HG03354 (cell line): ENCODE data around the gene PRR5.

Experiments used
- ATAC-seq: cut with Tn5 transposase; IDR thresholded peaks from one replicate; pipeline ENCODE4 v1.9.1; 2021; ENCODE audit warnings: mild to moderate bottlenecking; ENCODE audit not compliant: unreplicated experiment, poor library complexity, severe bottlenecking

Gene PRR5

GRCh38 chr22:44689915-44690524 is 12.0 kb upstream of the PRR5 start:
- no peak for ATAC-seq

DNA sequence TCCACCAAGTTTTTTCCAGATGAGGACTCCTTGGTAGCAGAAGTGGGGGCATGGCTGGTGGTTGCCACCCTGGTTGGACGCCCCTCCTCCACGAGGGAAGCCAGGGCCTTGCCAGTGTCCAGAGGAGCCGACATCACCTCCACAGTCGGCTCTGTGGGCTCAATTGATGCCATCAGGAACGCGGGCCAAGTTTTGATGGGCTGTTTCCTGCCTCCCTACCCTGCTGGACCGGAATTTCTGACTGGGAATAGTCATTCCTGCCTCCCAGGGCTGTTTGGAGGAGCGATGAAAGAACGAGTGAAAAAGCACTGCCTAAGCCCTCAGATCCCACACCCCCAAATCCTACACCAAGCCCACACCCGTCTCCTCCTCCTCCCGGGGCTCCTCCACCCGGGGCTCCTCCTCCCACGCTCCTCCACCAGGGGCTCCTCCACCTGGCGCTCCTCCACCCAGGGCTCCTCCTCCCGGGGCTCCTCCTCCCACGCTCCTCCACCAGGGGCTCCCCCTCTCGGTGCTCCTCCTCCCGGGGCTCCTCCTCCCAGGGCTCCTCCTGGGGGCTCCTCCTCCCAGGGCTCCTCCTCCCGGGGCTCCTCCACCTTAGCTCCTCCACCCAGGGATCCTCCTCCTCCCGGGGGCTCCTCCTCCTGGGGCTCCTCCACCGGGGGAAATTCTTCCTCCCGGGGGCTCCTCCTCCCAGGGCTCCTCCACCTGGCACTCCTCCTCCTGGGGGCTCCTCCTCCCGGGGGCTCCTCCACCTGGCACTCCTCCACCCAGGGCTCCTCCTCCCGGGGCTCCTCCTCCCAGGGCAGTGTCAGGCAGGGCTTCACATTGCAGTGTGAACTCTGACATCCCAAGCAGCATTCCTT is 10.0 kb upstream of the PRR5 start:
- no peak for ATAC-seq

- no peak for ATAC-seq
Observed at GRCh38 chr22:44692662-44693007, 9.4 kb upstream of the PRR5 start.

- no peak for ATAC-seq
Observed at GRCh38 chr22:44693145-44693544, 8.9 kb upstream of the PRR5 start.

DNA sequence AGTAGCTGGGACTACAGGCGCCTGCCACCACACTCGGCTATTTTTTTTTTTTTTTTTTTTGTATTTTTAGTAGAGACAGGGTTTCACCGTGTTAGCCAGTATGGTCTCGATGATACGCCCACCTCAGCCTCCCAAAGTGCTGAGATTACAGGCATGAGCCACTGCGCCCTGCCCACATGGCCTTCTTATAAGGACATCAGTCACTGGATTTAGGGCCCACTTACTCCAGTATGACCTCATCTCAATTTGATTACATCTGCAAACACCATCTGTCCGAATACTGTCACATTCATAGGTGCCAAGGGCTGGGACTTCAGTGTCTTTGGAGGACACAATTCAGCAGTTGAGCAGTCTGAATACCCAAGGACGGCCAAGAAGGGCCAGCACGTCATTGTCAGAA is 8.2 kb upstream of the PRR5 start:
- ATAC-seq, result no peak

GRCh38 chr22:44697423-44698141 is 4.4 kb upstream of the PRR5 start:
- no peak for ATAC-seq

DNA sequence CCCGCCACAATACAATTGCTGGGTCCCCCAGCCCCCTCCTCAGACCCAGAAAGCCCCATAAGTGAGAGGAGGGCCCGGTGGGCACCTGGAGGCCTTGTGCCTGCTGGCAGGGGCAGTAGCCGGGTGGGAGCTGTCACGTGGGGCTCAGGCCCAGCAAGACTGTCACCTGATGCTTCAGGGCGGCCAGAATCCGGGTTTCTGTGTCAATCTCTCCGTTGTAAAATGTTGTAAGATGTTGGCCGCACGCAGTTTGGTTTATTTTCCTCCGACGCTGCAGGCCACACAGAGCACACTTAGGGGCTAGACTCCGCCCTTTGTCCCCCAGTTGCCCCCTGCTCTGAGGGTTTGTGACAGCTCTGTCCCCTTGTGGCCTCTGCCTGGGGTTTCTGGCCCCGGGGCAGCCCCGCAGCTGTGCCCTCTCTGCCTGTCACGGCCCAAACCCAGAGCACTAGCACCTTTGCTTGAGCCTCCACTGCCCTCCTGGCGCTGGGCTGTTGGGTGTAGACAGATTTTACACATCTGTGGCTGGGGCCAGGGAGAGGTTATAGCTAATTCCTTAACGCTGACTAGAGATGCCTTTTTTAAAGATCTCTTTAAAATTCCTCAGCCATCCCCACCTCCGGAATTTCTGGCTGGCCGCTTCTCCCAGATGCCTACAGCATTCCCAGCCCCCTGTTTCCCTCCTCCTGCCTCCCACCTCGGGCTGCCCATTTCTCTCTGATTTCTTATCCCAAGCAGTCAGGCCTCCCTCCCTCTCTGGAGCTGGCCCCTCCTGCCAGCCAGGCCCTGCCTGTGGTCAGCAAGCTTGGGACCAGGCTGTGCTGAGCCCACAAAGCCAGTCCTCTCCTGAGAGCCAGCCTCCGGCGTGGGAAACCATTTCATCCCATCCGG is 3.2 kb upstream of the PRR5 start:
- no peak for ATAC-seq

DNA sequence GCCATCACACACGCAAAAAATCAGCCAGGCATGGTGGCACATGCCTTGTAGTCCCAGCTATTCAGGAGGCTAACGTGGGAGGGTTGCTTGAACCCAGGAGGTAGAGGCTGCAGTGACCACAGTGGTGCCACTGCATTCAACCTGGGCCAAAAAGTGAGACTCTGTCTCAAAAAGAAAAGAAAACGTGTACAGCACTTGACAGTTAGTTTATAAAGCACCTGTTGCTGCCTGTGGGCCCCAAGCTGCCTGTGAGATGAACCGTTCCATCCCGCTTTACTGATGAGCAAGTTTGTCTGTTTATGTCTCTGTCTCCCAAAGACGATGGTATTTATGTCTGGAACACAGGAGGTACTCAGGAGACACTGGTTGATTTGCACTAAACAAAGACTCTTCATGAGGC is 1.5 kb upstream of the PRR5 start:
- no peak for ATAC-seq

DNA sequence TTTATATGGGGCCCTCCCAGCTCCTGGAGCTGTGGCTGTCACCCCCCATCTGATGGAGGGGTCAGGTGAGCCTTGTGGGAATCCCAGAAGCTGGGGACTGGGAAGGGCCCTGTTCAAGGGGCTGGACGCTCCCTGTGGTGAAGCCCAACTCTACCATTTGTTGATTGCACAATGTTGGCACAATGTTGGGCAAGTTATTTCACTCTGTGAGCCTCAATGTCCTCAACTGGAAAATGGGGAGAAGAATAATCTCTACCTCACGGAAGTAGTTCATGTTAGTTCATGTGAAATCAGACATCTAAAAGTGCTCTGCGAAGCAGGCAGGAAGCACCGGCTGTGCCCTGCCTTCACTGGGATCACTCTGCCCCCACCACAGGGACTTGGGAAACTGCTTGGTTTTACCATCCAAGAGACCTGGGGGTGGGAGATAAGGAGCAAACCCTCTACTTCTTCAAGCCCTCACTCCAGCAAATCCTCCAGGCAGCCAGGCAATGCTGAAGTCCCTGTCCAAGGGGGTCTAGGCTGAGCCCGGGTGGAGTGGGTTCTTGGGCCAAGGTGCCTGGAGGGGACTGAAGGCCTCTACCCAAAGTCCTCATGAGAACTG is 715 bp upstream of the PRR5 start:
- ATAC-seq, result no peak

DNA sequence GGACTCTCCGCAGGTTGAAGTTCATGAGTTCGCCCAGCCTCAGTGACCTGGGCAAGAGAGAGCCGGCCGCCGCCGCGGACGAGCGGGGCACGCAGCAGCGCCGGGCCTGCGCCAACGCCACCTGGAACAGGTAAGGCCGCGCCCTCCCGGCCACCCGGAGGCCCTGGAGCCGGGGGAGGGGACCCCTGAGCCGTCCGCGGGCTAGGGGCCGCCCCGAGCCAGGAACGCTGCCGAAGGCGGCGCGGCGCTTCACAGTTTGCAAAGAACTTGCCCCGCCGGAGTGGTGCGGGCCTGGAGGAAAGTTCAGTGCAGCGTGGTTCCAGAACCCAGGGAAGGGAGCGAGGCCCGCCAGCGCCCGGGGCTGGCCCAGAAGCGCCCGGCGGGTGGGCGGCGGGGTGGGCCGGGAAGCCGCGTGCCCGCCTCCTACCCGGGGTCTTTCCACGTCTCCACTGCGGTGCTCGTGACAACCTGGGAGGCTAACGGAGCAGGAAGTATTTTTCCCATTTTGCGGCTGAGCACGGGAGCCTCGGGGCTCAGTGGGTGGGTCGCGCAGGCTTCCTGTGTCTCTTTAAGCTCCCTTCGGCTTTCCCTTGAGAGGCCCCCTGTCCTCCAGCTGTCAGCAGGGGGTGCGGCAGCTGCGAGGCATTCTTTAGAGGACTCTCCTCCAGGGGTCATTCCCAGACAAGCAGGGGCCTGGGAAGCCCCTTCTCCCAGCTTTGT is 635 bp downstream of the PRR5 start:
- peak; percentile 40 for ATAC-seq

GRCh38 chr22:44703255-44703870 is 1.4 kb downstream of the PRR5 start:
- ATAC-seq, result no peak

DNA sequence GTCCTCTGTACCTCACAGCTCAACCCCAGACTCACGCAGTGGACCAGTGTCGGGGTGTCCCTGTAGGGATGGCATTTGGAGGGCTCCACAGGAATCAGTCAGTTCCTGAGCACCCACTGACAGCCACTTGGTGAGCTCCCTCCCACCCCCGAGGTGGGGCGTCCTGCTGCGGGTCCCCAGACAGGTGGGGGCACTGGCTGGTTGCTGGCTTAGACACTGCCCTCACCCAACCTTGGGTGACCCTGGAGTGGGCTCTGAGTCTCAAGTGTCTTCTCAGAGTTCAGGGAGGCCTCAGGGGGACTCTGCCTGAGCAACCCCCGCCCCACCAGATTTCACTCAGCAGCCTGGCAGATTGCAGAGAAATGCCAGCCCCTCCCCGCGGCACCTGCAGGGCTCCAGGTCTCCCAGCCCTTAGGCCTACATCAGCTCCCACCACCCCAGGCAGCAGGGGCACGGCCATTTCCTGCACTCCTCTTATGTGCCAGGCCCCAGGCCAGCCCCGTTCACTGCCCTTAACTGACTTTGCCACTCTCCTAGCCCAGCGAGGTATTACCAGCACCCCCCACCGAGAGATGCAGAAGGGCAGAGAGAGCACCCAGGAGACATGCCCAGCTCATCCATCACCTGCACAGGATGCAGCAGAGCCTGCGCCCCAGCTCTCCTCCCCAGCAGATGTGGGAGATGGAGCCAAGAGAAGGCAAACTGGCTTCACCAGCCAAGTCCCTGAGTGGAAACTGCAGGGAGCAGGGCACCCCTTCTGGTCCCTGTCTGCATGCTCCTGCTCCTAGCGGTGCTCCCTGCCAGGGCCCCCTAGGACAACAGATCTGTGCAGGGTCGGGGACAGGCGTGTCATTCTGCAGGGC is 2.4 kb downstream of the PRR5 start:
- ATAC-seq, result no peak

DNA sequence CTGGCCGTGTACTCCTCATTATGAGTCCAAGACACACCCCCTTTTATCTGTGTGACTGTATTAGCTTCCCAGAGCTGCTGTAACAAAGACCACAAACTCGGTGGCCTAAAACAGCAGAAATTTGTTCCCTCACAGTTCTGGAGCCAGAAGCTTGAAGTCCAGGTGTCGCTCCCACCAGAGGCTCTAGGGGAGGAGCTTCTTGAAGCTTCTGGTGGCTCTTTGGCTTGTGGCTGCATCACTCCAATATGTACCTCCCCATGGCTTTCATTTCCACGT is 3.0 kb downstream of the PRR5 start:
- no peak for ATAC-seq

DNA sequence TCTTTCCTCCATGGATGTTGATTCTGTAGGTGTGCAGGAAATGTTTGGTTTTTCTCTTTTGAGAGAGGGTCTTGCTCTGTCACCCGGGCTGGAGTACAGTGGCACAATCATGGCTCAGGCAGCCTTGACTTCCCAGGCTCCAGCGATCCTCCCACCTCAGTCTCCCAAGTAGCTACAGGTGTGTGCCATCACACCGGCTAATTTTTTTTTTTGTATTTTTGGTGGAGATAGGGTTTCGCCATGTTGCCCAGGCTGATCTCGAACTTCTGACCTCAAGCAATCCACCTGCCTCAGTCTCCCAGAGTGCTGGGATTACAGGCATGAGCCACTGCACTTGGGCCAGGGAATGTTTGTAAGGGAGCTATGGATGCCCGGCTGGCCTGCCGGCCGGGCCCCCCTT is 4.5 kb downstream of the PRR5 start:
- ATAC-seq, result no peak

- ATAC-seq, result no peak
Observed at GRCh38 chr22:44707178-44707577, 5.2 kb downstream of the PRR5 start.

DNA sequence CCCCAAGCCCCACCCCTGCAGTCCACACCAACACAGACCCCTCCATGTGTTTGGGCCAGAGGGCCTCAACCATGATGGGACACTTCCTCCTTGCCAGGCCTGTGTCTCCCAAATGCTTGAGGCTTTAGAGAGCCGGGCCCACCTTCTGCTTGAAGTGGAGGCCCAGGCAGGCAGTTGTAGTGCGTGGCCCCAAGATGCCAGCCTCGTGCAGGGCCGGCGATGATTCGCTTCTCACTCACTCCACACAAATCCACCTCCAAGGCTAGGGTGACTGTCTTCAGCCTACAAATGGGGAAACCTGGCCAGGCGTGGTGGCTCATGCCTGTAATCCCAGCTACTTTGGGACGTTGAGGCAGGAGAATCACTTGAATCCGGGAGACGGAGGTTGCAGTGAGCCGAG is 5.7 kb downstream of the PRR5 start:
- ATAC-seq, result no peak

DNA sequence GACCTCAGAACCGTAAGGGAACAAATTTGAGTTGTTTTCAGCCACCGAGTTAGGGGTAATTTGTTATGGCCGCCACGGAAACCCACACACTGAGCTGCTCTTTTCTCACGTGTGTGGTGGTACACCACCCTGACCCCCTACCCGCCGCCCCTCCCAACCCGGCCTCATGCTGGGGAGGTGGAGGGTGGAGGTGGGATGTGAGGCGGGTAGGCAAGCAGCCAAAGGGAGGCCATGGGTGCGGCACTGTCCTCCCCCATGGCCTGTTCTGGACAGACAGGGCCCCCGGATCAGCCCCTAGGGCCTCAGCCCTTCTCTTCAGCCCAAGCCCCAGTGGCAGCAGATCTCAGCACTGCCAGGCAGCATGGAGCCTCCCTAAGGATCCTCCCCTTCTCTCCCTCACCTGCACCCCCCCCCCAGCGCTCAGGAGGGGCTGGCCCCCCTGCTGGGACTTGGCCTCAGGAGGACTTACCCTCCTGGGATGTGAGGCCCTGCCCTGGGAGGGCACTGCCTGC is 7.9 kb downstream of the PRR5 start:
- ATAC-seq, result no peak
